ENCODE measurements around the gene ACSM4. TPM values are rescaled to one million over a fixed set of nuclear protein-coding genes. Genes with fewer than 3 reads are reported as not detected.
A peak's percentile ranks its signal among the peaks of the same experiment; 100 is the strongest.

Gene ACSM4
- total RNA-seq, 1 donor from 2014 or later = not detected

- no peak for DNase-seq (ENCODE audit: low read depth)
- no peak overlapping the region for H3K4me3 ChIP-seq (ENCODE audit: low read depth, low read length)
Observed at GRCh38 chr12:7375145-7375543, 71.3 kb downstream of the ACSM4 start.

GRCh38 chr12:7376196-7376595 is 72.3 kb downstream of the ACSM4 start:
- TF ChIP-seq CTCF (IDR thresholded peaks at IDR 0.05; ENCODE audit: insufficient read depth, low read length, severe bottlenecking) = no peak
- Histone ChIP-seq H3K36me3 (ENCODE audit: control insufficient read depth, insufficient read depth, low read length) (no peaks in the 10 kb centered on the region), H3K4me3 (ENCODE audit: low read depth, low read length) (no peak overlapping the region), H3K27me3 (ENCODE audit: control insufficient read depth, insufficient read depth, low read length) (no peaks in the 10 kb centered on the region)
- FAIRE-seq (no peak), DNase-seq (ENCODE audit: low read depth) (peak; percentile 34)

More at GRCh38 chr12:7375145-7375543, 71.3 kb downstream of the ACSM4 start:
- Histone ChIP-seq H3K36me3 (ENCODE audit: control insufficient read depth, insufficient read depth, low read length) (no peaks in the 10 kb centered on the region), H3K27me3 (ENCODE audit: control insufficient read depth, insufficient read depth, low read length) (no peaks in the 10 kb centered on the region)
- no peak for TF ChIP-seq CTCF (IDR thresholded peaks at IDR 0.05; ENCODE audit: insufficient read depth, low read length, severe bottlenecking)
- FAIRE-seq = peak; percentile 36

Other genes starting within 250 kb of the ACSM4 start
- gene C1S, start 243.4 kb upstream of the ACSM4 start, total RNA-seq = 1.5 and 6.3 TPM in 2 replicates
- gene C1R, start 211.6 kb upstream of the ACSM4 start, total RNA-seq = 1.9 and 3.2 TPM in 2 replicates
- 11.3 and 14.3 TPM in 2 replicates for gene C1RL, start 194.9 kb upstream of the ACSM4 start, total RNA-seq
- not detected in 2 replicates for gene RBP5, start 175.2 kb upstream of the ACSM4 start, total RNA-seq
- gene CLSTN3, start 173.7 kb upstream of the ACSM4 start, total RNA-seq = 7.0 and 9.2 TPM in 2 replicates
- gene PEX5, start 114.4 kb upstream of the ACSM4 start, total RNA-seq = 21.9 and 27.9 TPM in 2 replicates
- gene CD163L1, start 140.1 kb downstream of the ACSM4 start, total RNA-seq = not detected in 2 replicates
- not detected in 2 replicates for gene CD163, start 199.7 kb downstream of the ACSM4 start, total RNA-seq